Right lobe of liver (tissue), 4 donors: ENCODE measurements around the gene EYA2.

Experiments
- POLR2A ChIP-seq: fragments of 450-650 bp; IDR thresholded peaks from one replicate; pipeline ENCODE4 v1.6.1; 2017; ENCODE audit warnings: antibody characterized with exemption, mild to moderate bottlenecking
- TF ChIP-seq, protein P1 (sequence below), 4 donors: fragments of 200-600 bp in 3 of 4; fragments of 450-650 bp in 1 of 4; IDR thresholded peaks; one replicate each; pipeline versions ENCODE4 v1.5.1 to v1.8.0; 2016 to 2022; ENCODE audit warnings: antibody characterized with exemption in 4 of 4, mild to moderate bottlenecking in 2 of 4
- donor health status: DM: no; HTN: no; CAD: no.
- donor health status: DM: no; HTN: no; CAD: no.
- donor health status: DM: no; HTN: yes; CAD: no.

DNA sequence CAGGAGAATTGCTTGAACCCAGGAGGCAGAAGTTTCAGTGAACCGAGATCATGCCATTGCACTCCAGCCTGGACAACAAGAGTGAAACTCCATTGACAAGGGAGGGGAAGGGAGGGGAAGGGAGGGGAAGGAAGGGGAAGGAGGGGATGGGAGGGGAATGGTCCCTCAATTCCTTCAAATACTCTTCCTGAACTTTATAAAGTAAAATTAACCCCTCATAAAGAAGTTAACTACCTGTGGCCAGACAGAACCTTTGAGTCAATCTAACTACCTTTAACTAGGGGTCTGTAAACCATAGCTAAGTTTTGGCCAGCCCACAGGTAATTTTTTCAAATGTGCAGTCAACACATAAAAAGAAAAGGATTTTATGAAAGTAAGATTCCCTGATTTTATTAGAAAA lies 330.8 kb downstream of the EYA2 start:
- TF ChIP-seq, protein P1, sequence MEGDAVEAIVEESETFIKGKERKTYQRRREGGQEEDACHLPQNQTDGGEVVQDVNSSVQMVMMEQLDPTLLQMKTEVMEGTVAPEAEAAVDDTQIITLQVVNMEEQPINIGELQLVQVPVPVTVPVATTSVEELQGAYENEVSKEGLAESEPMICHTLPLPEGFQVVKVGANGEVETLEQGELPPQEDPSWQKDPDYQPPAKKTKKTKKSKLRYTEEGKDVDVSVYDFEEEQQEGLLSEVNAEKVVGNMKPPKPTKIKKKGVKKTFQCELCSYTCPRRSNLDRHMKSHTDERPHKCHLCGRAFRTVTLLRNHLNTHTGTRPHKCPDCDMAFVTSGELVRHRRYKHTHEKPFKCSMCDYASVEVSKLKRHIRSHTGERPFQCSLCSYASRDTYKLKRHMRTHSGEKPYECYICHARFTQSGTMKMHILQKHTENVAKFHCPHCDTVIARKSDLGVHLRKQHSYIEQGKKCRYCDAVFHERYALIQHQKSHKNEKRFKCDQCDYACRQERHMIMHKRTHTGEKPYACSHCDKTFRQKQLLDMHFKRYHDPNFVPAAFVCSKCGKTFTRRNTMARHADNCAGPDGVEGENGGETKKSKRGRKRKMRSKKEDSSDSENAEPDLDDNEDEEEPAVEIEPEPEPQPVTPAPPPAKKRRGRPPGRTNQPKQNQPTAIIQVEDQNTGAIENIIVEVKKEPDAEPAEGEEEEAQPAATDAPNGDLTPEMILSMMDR (IDR thresholded peaks at IDR 0.05), result no peak
- TF ChIP-seq POLR2A, result no peak
